H9 (cell line): Measurements from ENCODE around the gene RPS16. TPM values are rescaled to one million over a fixed set of nuclear protein-coding genes. Genes with fewer than 3 reads are reported as not detected.

Experiments used
- DNase-seq: peaks from one replicate; pipeline ENCODE4 v3.0.0-alpha.2; 2017
- H2AFZ ChIP-seq: one replicate; pipeline ENCODE4 v1.6.1; 2013; ENCODE audit warnings: mild to moderate bottlenecking, low read length, control low read depth, moderate library complexity
- H2AK5ac ChIP-seq: 2 replicates; pipeline ENCODE4 v1.6.1; 2013; ENCODE audit warnings: low read length, control low read depth, mixed read lengths; ENCODE audit not compliant: insufficient read length
- H2BK120ac ChIP-seq: one replicate; pipeline ENCODE4 v1.6.1; 2013; ENCODE audit warnings: low read depth, mild to moderate bottlenecking, low read length, control low read depth, inconsistent platforms; ENCODE audit not compliant: poor library complexity, severe bottlenecking
- H2BK12ac ChIP-seq: 2 replicates; pipeline ENCODE4 v1.6.1; 2013; ENCODE audit warnings: low read length, control low read depth, mixed read lengths, low read depth; ENCODE audit not compliant: insufficient read length
- H2BK15ac ChIP-seq: 2 replicates; pipeline ENCODE4 v1.6.1; 2013; ENCODE audit warnings: low read depth, low read length, control low read depth
- H2BK20ac ChIP-seq: one replicate; pipeline ENCODE4 v1.6.1; 2013; ENCODE audit warnings: low read depth, mild to moderate bottlenecking, low read length, control low read depth, inconsistent platforms; ENCODE audit not compliant: poor library complexity, severe bottlenecking
- H2BK5ac ChIP-seq: 2 replicates; pipeline ENCODE4 v1.6.1; 2013; ENCODE audit warnings: low read length, control low read depth, mixed read lengths; ENCODE audit not compliant: insufficient read length
- H3K14ac ChIP-seq: 2 replicates; pipeline ENCODE4 v1.6.1; 2013; ENCODE audit warnings: low read length, control low read depth; ENCODE audit not compliant: insufficient read depth
- H3K18ac ChIP-seq: 2 replicates; pipeline ENCODE4 v1.6.1; 2013; ENCODE audit warnings: low read depth, mild to moderate bottlenecking, mixed read lengths, low read length, control low read depth; ENCODE audit not compliant: insufficient read length
- H3K23ac ChIP-seq: 2 replicates; pipeline ENCODE4 v1.6.1; 2013; ENCODE audit warnings: low read length, control low read depth, mixed read lengths, low read depth; ENCODE audit not compliant: insufficient read length
- H3K23me2 ChIP-seq: 2 replicates; pipeline ENCODE4 v1.6.1; 2013; ENCODE audit warnings: low read depth, mild to moderate bottlenecking, mixed read lengths, low read length, control low read depth; ENCODE audit not compliant: insufficient read length, poor library complexity, severe bottlenecking
- H3K27ac ChIP-seq: 2 replicates; pipeline ENCODE4 v1.5.1; 2013; ENCODE audit warnings: low read length, control low read depth, mixed read lengths, low read depth; ENCODE audit not compliant: insufficient read length
- H3K27me3 ChIP-seq: 2 replicates; pipeline ENCODE4 v1.6.1; 2013; ENCODE audit warnings: low read length, control low read depth, inconsistent platforms; ENCODE audit not compliant: insufficient read depth
- H3K4ac ChIP-seq: 2 replicates; pipeline ENCODE4 v1.6.1; 2013; ENCODE audit warnings: low read depth, mild to moderate bottlenecking, control low read depth, inconsistent platforms, low read length, moderate library complexity
- H3K4me1 ChIP-seq: 2 replicates; pipeline ENCODE4 v1.6.1; 2013; ENCODE audit warnings: low read length, control low read depth, inconsistent platforms; ENCODE audit not compliant: insufficient read depth
- H3K4me2 ChIP-seq: 2 replicates; pipeline ENCODE4 v1.6.1; 2013; ENCODE audit warnings: low read length, control low read depth, mixed read lengths; ENCODE audit not compliant: insufficient read length, insufficient read depth
- H3K56ac ChIP-seq: 2 replicates; pipeline ENCODE4 v1.6.1; 2013; ENCODE audit warnings: low read depth, mild to moderate bottlenecking, mixed read lengths, low read length, control low read depth; ENCODE audit not compliant: insufficient read length
- H3K79me1 ChIP-seq: 2 replicates; pipeline ENCODE4 v1.6.1; 2013; ENCODE audit warnings: low read depth, mild to moderate bottlenecking, moderate library complexity, low read length, control low read depth, inconsistent platforms; ENCODE audit not compliant: insufficient read depth, poor library complexity, severe bottlenecking
- H3K79me2 ChIP-seq: 2 replicates; pipeline ENCODE4 v1.6.1; 2013; ENCODE audit warnings: low read length, control low read depth, inconsistent platforms; ENCODE audit not compliant: insufficient read depth
- H3K9ac ChIP-seq: 2 replicates; pipeline ENCODE4 v1.6.1; 2013; ENCODE audit warnings: low read length, control low read depth, mixed read lengths; ENCODE audit not compliant: insufficient read length; ENCODE audit errors: extremely low read depth
- H3K9me3 ChIP-seq: one replicate; pipeline ENCODE4 v1.6.1; 2013; ENCODE audit warnings: low read depth, low read length, inconsistent platforms; ENCODE audit not compliant: control insufficient read depth
- H3T11ph ChIP-seq: one replicate; pipeline ENCODE4 v1.6.1; 2013; ENCODE audit warnings: mild to moderate bottlenecking, low read length, control low read depth, inconsistent platforms
- H4K20me1 ChIP-seq: one replicate; pipeline ENCODE4 v1.6.1; 2013; ENCODE audit not compliant: control insufficient read depth, insufficient read length, insufficient read depth
- H4K5ac ChIP-seq: 2 replicates; pipeline ENCODE4 v1.6.1; 2013; ENCODE audit warnings: low read depth, mild to moderate bottlenecking, mixed read lengths, low read length, control low read depth; ENCODE audit not compliant: insufficient read length
- H4K8ac ChIP-seq: replicated peaks from 2 replicates; pipeline ENCODE4 v1.6.1; 2013; ENCODE audit warnings: low read length, control low read depth, mixed read lengths, low read depth; ENCODE audit not compliant: insufficient read length
- H4K91ac ChIP-seq: 2 replicates; pipeline ENCODE4 v1.6.1; 2013; ENCODE audit warnings: low read depth, mild to moderate bottlenecking, moderate library complexity, mixed read lengths, low read length, control low read depth; ENCODE audit not compliant: insufficient read length
- H3K27ac Mint-ChIP-seq, 3 experiments: 2 replicates in 2 of 3; 3 replicates in 1 of 3; pipeline ENCODE4 v1.8.0; 2020 to 2021; ENCODE audit warnings: mixed read lengths in 3 of 3, mild to moderate bottlenecking in 1 of 3, moderate library complexity in 1 of 3
- H3K27me3 Mint-ChIP-seq: 2 replicates; pipeline ENCODE4 v1.8.0; 2021; ENCODE audit warnings: low read depth, mild to moderate bottlenecking, moderate library complexity, mixed read lengths
- H3K36me3 Mint-ChIP-seq, 3 experiments: 2 replicates in 2 of 3; 3 replicates in 1 of 3; pipeline ENCODE4 v1.8.0; 2020 to 2021; ENCODE audit warnings: low read depth in 3 of 3, mixed read lengths in 3 of 3; ENCODE audit not compliant: insufficient read depth in 1 of 3
- H3K4me1 Mint-ChIP-seq, 2 experiments: 2 replicates each; pipeline ENCODE4 v1.8.0; 2020; ENCODE audit warnings: mixed read lengths in 2 of 2
- H3K4me3 Mint-ChIP-seq, 2 experiments: 2 replicates in 1 of 2; 3 replicates in 1 of 2; pipeline ENCODE4 v1.8.0; 2020 to 2021; ENCODE audit warnings: mild to moderate bottlenecking in 2 of 2, mixed read lengths in 2 of 2, moderate library complexity in 1 of 2
- H3K9me3 Mint-ChIP-seq, 2 experiments: 2 replicates in 1 of 2; 3 replicates in 1 of 2; pipeline ENCODE4 v1.8.0; 2020; ENCODE audit warnings: mild to moderate bottlenecking in 2 of 2, mixed read lengths in 2 of 2, moderate library complexity in 1 of 2
- CTCF ChIP-seq: fragments of 200-600 bp; sonication (generic); conservative IDR thresholded peaks from 3 replicates; pipeline ENCODE4 v1.8.0; 2021; ENCODE audit warnings: antibody characterized with exemption, mild to moderate bottlenecking
- WGBS: extraction: QIAGEN DNeasy Blood & Tissue Kit; methylation state at CpG from one replicate; pipeline ENCODE4 v1.1.7; 2013; ENCODE audit warnings: missing lambda C conversion rate, low lambda C conversion rate, mixed read lengths; ENCODE audit not compliant: insufficient read length; ENCODE audit errors: extremely low coverage; 5-methylcytosine and 5-hydroxymethylcytosine counted together
- total RNA-seq: library from RNA; stranded (reverse); gene quantifications from 2 replicates; pipeline ENCODE4 v1.2.1, GENCODE V29; 2021

RPS16 gene
- total RNA-seq, 1 experiment from 2014 or later = 2,711 TPM

- Mint-ChIP-seq H3K4me3 (peak overlapping the region in 1 of 2 experiments; percentile 24; a peak in 1 of 5 replicates), H3K27ac (peak overlapping the region in 1 of 3 experiments; percentile 40; a peak in 1 of 7 replicates), H3K4me1 (peaks cover 8 to 13% of the 10 kb centered on the region in 2 experiments; a peak in 3 of 4 replicates), H3K9me3 (no peaks in the 10 kb centered on the region), H3K27me3 (no peaks in the 10 kb centered on the region), H3K36me3 (peaks cover 41 to 77% (median 75%) of the 10 kb centered on the region in 3 experiments)
- Histone ChIP-seq H4K5ac (no peak overlapping the region), H2BK5ac (no peak overlapping the region), H3K79me2 (no peaks in the 10 kb centered on the region), H3K56ac (no peak overlapping the region), H2BK12ac (no peak overlapping the region), H3K4me2 (no peak overlapping the region), H3K23ac (no peak overlapping the region), H2BK20ac (no peak overlapping the region), H3K14ac (no peak overlapping the region), H2AFZ (no peak overlapping the region), H3K23me2 (no peaks in the 10 kb centered on the region), H3K18ac (no peak overlapping the region), H4K91ac (no peak overlapping the region), H3K79me1 (no peaks in the 10 kb centered on the region), H2BK120ac (no peak overlapping the region), H2BK15ac (no peak overlapping the region), H2AK5ac (no peak overlapping the region), H3K9me3 (no peaks in the 10 kb centered on the region), H4K8ac (no peak overlapping the region), H3K27me3 (no peaks in the 10 kb centered on the region), H3K4me1 (no peaks in the 10 kb centered on the region), H3T11ph (no peak overlapping the region), H4K20me1 (no peaks in the 10 kb centered on the region), H3K9ac (no peak overlapping the region), H3K27ac (no peak overlapping the region), H3K4ac (no peak overlapping the region)
- no CpG with 5 or more reads among the region's 7 CpGs for WGBS
- no peak for DNase-seq
- TF ChIP-seq CTCF = no peak
These were observed 49.2 kb downstream of the RPS16 start for GRCh38 chr19:39386557-39386956.
